Nucleus accumbens (tissue), 56 donors: Measurements from ENCODE around the gene RUVBL1.

Experiments used
- DNase-seq, 56 donors: peaks; one replicate each; lab custom pipeline; 2025; lab: John Stamatoyannopoulos, UW

The RUVBL1 gene

DNA sequence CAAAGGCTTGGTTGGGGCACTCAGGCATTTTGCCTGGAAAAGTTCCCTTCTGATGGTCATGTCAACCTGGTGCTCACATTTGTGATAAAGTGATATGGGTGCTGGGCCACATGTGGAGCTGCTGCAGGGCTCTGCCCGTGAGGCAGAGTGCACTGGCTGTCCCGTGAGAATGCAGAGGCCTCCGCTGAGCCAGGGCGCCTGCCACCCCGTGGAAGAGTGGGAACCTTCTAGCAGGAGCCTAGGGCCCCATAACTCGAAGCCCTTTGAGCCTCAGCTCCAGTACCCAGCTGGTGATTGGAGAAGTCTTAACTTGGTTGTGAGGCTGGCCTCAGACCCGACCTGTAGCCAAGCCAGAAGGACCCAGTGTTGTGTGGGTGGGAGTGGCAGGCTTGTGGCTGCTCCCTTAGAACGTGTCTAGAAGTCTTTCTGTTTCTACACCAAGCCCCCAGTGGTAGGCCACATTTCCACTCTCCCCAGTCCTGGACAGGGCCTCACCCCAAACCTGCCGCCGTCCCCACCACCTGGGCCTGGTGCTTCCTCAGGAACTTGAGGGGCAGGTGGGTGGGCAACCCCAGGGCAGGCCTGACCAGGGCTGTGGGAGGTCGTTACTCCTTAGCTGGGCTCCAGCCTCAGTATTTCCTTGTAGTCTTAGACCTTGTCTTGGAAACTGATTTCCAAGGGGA is 51.7 kb downstream of the RUVBL1 start:
- DNase-seq = no peak

DNA sequence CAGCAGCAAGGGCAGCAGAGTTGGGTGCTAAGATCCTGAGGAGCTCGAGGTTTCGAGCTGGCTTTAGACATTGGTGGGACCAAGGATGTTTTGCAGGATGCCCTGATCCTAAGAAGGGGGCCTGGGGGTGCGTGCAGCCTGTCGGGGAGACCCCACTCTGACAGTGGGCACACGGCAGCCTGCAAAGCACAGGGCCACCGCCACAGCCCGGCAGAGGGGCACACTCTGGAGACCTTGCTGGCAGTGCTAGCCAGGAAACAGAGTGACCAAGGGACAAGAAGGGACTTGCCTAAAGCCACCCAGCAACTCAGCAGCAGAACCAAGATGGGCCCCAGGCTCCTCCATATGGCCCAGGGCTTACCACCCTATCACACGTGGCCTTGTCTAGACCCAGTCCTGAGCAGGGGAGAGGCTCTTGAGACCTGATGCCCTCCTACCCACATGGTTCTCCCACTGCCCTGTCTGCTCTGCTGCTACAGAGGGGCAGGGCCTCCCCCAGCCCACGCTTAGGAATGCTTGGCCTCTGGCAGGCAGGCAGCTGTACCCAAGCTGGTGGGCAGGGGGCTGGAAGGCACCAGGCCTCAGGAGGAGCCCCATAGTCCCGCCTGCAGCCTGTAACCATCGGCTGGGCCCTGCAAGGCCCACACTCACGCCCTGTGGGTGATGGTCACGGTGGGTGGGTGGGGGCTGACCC is 52.6 kb downstream of the RUVBL1 start:
- no peak for DNase-seq

- DNase-seq = no peak
These were observed 54.3 kb downstream of the RUVBL1 start for GRCh38 chr3:128069271-128069670.

DNA sequence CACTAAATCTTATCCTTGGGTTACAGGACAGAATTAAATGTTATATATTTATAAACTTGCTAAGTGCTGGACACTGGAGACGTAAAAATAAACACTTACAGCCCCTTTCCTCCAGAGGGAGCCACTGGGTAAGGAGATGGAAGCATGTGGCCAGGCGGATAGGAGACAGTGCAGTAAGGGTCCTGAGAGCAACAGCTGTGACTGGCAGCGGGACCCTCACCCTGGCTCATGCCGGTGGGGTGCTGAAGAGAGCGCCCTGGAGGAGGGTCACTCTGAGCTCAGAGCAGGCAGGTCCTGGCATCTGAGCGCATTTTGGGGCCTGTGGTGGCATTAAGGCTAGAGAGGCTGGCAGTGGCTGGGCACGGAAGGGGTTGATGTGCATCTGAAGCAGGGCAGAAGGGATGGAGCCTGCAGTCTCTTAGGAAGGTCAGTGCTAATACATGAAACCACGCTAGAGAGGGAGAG is 55.4 kb downstream of the RUVBL1 start:
- no peak for DNase-seq

DNA sequence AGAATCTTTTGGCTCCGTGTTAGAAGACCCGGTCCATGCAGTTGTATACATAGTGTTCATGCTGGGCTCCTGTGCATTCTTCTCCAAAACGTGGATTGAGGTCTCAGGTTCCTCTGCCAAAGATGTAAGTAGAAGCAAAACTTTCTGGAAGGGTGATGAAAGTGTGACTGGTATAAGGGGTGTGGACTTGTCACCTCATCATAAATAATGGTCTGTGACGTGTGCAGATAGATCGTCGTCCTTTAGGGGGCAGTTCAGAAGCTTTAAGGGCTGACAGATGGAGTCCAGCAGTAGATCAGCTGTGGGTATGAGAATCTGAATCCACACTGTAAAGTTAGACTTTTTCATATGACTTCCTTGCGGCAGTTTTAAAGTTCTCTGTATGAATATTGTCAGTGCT is 56.1 kb downstream of the RUVBL1 start:
- no peak for DNase-seq

- DNase-seq = no peak
These were observed 56.9 kb downstream of the RUVBL1 start for GRCh38 chr3:128066676-128067075.

- no peak for DNase-seq
These were observed 57.5 kb downstream of the RUVBL1 start for GRCh38 chr3:128066114-128066513.

GRCh38 chr3:128064962-128065361 is 58.6 kb downstream of the RUVBL1 start:
- no peak for DNase-seq

GRCh38 chr3:128063865-128064264 is 59.7 kb downstream of the RUVBL1 start:
- no peak for DNase-seq

DNA sequence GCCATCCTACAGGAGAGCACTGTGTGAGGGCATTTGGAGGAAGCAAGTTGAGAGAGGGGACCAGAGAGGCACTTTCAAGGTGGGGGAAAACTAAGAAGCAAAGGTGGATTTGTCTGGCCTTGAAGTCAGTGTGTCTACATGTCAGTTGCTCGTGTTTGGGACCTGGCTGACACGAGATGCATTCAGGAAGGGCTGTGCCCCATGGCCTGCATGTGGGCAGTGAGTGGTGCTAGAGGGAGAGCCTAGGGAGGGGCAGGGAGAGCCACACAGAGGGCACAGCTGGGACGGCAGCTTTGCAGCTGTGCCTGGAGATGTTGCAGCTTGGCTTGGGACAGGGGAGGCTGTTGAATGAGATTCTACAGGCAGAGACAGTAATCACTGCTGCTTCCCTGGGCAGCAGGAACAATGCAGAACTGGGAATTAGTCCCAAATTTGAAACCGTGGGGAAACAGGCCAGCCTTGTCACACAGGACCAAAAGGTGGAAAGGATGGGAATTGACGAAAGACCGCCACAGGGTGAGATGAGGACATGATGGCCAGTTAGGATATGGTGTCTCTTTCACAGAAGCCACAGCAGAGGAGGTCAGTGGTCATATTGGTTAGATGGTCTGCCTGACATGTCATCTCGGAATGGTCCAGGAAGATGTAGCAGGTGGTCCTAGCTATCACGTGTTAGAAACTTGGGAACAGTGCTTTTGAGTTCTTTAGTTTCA is 61.4 kb downstream of the RUVBL1 start:
- DNase-seq = peak in 3 of 56 donors; percentile 16 to 38 (median 36)

GRCh38 chr3:128060473-128061381 is 62.9 kb downstream of the RUVBL1 start:
- DNase-seq = no peak

DNA sequence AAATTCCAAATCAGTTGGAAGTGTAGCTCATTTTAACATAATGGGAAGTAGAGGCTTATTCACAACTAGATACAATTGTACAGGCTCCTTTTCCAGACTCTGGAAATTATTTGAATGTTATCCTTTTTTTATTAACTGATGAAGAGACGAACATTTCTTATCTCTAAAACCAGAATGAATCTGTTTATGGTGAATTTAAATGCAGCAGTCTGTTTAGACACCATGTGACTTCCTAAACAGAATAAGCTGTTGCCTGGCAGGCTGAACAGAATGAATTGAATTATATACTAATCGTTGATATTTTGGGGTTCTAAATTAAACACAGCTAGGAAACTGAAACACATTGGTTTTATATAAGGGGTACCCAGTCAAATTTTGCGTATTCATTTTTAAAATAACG is 67.4 kb downstream of the RUVBL1 start:
- DNase-seq = no peak

DNA sequence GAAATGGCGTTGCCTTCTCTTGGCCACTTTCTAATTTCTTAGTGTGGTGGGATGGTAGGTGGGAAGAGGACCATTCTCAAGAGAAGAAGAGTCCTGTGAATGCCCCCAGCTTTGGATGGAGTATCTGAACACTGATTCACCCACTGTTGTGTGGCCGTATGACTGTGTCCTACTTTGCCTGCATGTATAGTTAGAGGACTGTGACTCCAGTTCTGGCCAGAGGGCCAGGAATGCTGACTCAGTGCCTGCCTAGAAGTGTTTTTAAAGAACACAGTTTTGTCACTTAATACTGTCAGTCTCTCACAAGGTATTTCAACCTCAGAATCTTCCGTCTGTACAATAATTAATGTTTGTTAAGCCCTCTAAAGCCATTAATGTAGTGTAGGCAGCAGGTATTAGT is 69.2 kb downstream of the RUVBL1 start:
- DNase-seq = peak in 1 of 56 donors; percentile 13

DNA sequence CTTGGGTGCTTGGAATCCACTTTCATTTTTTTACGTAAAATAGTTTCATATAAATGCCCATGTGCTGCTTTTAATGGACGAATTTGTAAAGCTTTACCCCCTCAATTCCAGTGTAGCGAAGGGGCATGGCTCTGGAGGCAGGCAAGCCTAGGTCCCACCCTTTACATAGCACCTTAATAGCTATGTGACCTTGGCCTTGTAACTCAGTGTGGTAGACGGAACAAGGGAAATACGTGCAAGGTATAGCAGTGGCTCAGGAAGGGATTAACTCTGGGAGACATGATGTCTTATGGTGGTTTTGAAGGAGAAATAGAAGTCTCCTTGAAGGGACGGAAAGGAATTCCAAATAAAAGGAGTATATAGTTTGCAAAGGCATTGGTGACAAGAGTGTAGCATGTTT is 70.0 kb downstream of the RUVBL1 start:
- no peak for DNase-seq

DNA sequence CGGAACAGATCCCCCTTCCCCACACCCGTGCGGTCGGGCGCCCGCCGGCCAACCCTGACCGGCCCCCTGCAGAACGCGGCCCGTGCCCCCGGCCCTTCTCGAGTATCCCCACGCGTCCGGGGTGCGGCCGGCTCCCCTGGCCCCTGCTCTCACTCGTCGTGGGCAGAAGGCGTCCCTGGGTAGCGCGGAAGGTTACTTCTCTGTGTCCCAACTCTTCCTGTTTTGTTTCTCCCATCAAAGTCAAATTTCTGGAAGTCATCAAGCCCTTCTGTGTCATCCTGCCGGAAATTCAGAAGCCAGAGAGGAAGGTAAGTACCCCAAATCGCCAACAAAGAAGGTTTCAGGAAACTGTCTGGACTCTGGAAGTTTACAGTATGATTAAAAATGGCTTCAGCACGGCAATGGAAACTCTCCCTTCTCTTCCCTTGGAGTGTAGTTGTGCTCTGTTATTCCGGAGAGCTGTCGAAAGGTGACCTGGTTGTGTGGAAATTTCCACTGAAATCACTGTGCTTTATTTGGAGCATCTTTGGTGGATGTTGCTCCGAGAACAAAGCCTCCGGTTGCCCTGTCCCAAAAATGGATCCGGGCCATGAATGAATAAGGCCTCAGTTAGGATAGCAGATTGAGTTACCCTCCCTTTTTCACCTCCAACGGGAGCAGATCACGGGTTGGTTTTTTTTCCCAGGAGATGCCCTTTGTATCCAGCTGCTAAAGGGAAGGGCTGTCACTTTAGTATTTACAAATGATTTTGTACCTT is 70.8 kb downstream of the RUVBL1 start:
- DNase-seq = no peak

GRCh38 chr3:128051837-128052594 is 71.6 kb downstream of the RUVBL1 start, which contains the start of gene SEC61A1:
Gene SEC61A1 (plus strand): TSS chr3:128052437. CDS start chr3:128052553, 116 bp downstream.
- peak in 55 of 56 donors; percentile 51 to 96 (median 89) for DNase-seq

DNA sequence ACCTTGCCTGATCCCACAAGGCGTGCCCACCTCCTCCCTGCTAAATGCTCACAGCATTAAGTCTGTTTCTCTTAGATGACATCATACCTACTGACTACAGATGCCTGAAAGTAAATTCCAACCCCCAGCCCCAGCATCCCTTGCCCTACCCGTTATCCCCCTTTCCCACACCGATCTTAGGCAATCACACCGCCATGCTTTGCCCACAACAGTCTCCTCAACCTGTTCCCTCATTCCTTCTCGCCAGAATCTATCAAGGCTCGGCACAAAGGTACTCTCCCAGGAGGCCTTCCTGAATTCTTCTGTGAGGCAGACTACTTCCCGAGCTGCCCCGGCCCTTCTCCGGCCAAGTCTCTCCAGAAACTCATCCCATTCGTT is 72.2 kb downstream of the RUVBL1 start:
- DNase-seq = peak in 5 of 56 donors; percentile 36 to 58 (median 55)

DNA sequence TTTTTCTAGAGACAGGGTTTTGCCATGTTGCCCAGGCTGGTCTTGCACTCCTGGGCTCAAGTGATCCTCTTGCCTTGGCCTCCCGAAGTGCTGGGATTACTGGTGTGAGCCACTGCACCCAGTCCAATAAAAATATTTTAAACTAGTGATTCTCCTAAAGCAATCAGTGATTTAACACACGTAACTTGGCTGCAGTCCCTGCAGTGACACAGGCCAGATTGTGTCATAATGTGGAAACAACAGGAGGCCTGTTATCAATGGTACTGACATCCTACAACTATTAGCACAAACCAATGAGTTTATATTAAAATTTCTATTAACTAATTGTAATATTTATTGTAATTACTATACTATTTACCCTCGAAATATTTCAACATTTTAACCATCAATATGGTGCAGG is 73.0 kb downstream of the RUVBL1 start:
- DNase-seq = no peak

DNA sequence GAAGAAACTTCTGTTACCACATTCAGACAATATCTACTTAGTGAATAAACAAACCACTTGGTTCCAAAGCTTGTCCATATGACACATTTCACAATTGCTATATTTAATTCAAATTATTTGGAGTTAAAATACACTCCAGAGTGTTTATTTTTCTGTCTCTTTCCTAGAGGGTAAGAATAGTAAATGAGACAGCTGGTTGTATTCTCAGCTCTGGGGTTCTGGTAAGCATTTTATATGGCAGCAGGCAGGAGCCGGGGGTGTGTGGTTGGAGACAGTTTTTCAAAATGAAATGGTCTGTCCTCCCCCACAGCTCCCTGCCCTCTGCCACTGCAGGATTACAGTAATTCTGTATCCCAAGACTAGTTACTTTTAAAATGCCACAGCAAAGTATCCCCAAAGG is 82.3 kb downstream of the RUVBL1 start:
- DNase-seq = no peak
